ENCODE results near the gene FFAR1.

- no peak for TF ChIP-seq TAF1 (IDR thresholded peaks at IDR 0.05; ENCODE audit: low read depth, low read length)
- no peak for TF ChIP-seq CTCF (IDR thresholded peaks at IDR 0.05; ENCODE audit: control extremely low read depth in 1 of 3, insufficient read depth in 1 of 3, low read depth in 1 of 3, low read length in 3 of 3)
- TF ChIP-seq POLR2A (IDR thresholded peaks at IDR 0.05; ENCODE audit: control extremely low read depth in 1 of 2, low read depth in 2 of 2, low read length in 2 of 2) = no peak
- no peak for TF ChIP-seq ZNF274 (IDR thresholded peaks at IDR 0.05; ENCODE audit: borderline replicate concordance, extremely low read depth, low read length)
- no peak for TF ChIP-seq POLR2AphosphoS5 (IDR thresholded peaks at IDR 0.05; ENCODE audit: low read depth, low read length)
- no peak for TF ChIP-seq ASH2L (IDR thresholded peaks at IDR 0.05; ENCODE audit: low read length)
- TF ChIP-seq SRF (IDR thresholded peaks at IDR 0.05; ENCODE audit: low read depth, low read length) = no peak
- TF ChIP-seq EZH2 (IDR thresholded peaks at IDR 0.05; ENCODE audit: low read depth, low read length, severe bottlenecking) = no peak
- no peak for TF ChIP-seq GABPA (IDR thresholded peaks at IDR 0.05; ENCODE audit: borderline replicate concordance, insufficient read depth, low read length)
- no peak for TF ChIP-seq EP300 (IDR thresholded peaks at IDR 0.05; ENCODE audit: borderline replicate concordance in 1 of 2, low read depth in 2 of 2, low read length in 2 of 2)
- TF ChIP-seq PHF8 (conservative IDR thresholded peaks at IDR 0.05; ENCODE audit: low read depth, low read length) = no peak
- TF ChIP-seq USF2 (IDR thresholded peaks at IDR 0.05; ENCODE audit: low read length) = no peak
- no peak for TF ChIP-seq CHD1 (IDR thresholded peaks at IDR 0.05; ENCODE audit: low read depth, low read length)
- no peak for TF ChIP-seq YY1 (IDR thresholded peaks at IDR 0.05; ENCODE audit: low read depth, low read length)
These were observed 45.3 kb upstream of the FFAR1 start for GRCh38 chr19:35302446-35302845.
